HG02981 (cell line): ENCODE measurements around the gene MUL1.

Experiments used
- ATAC-seq: cut with Tn5 transposase; IDR thresholded peaks from one replicate; pipeline ENCODE4 v1.9.1; 2021; ENCODE audit warnings: mild to moderate bottlenecking, moderate library complexity; ENCODE audit not compliant: unreplicated experiment

MUL1 gene

DNA sequence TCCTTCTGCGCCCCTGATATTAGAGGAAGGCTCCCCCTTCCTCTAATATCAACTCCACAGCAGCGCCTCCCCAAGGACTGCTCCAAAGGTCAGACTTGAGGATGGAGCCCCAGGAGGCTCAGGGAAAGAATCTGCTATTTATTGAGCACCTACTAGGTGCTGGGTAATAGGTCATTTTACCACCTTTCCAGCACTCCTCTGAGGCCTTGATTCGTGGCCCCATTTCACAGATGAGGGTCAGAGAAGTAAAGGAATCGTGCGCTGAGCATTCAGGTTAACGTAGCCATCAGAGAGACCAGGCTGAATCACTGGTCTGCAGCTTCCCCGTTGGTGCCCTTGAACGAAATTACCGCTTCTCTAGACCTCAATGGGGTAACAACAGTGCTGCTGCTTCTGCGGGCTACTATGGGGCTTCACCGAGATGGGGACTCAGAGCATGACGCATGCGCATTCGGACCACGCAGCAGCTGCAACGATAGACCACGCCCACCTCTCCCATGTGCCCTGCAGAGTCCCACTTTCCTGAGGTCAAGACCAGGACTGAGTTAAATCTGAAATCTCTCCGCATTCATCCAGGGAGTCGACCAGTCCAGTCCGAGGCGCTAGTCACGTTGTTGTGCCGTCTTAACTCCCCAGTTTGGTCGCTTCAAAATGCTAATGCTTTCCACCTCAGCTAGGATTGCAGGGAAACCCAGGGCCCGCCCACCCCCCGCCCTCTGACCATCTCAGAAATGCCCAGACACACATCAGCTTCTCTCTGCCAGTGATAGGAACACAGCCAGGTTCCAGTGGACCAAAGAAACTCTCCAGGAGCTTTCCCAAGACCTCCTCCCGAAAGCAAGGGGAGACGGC lies 34.9 kb downstream of the MUL1 start:
- ATAC-seq: no peak

DNA sequence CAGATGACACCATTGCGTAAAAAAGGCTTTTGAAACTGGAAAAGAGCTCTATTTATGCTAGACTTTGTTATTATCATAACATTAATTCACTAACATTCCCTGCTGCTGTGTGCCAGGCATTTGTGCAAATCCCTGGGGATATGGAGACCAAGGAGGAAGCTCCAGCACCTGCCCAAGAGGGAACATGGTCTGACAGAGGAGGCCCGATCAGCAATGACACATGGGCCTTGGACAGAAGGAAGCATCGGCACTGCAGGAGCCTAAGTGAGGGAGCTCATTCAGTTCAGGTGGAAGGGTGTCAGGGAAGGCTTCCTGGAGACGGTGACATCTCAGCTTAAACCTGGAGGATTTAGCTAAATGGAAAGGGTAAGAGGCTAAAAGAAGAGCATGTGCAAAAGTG lies 35.8 kb downstream of the MUL1 start:
- ATAC-seq: no peak

DNA sequence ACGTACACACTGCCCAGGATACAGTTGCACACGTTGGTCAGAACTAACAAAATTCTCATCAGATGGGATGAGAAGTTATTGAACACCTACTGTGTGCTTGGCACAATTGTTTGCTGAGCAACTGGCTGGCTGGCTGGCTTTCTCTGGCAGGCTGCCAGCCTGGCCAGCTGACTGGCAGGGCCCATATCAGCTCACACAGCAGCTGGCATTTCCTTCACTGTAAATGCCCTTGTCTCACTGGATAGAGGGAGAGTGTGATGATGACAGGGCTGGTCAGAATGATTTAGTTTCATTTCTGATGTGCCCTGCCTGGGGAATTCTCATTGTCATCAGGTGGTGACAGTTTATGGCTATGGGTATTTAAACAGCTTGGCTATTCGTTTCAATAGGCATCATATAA lies 37.8 kb downstream of the MUL1 start:
- ATAC-seq: no peak

DNA sequence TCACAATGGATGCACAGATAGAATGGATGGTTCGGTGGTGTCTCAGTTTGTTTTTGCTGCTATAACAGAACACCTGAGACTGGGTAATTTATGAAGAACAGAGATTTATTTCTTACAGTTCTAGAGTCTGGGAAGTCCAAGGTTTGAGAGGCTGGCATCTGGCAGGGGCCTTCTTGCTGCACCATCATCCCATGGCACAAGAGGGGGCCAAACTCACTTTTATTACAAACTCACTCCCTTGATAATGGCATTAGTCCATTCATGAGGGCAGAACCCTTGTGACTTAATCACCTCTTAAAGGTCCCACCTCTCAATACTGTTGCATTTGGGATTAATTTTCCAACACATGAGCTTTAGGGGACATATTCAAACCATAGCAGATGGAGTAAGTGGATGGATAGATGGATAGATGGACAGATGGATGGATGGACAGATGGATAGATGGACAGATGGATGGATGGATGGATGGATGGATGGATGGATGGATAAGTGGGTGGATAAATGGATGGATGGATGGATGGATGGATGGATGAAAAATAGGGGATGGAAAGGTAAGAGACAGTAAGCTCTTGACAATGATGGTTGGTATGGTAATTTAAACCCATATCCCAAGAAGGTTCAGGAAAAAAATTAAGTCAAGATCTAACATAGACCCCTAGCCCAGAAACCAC lies 38.4 kb downstream of the MUL1 start:
- ATAC-seq: no peak

DNA sequence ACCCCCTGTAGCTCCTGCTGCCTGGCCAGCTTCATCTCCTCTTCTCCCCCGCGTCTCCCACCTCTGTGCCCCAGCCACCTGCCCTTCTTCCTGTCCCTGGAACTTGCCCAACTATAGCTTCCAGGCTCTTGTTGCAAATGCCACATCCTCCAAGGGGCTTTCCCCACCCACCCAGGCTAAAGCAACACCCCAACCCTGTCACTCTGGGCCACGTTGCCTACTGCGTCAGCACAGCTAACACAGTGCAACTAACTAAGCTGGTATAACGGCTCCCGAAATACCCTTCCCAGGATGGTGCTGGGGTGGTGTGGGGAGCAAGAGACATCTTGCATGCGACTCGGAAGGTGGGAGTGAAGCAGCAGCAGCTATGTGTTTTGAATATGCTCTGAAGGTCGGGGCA lies 41.7 kb downstream of the MUL1 start:
- ATAC-seq: no peak

DNA sequence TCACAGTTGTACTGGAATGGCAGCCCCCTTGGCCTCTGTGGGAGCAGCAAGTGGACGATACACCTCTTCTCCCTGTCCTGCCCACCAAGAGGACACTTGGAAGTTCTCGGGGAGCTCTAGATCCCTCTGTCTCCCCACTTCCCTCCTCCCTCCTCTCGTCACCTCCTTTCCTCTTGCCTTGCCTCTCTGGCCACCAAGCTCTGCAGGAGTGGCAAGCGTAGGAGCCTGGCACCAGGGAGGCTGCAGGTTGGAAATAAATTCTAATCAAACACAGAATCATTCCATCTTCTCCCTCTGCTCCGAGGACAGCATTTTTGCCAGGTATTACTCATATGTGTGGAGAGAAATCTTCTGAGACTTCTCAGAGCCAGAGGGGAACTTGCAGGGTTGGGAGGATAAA lies 42.8 kb downstream of the MUL1 start:
- no peak for ATAC-seq

DNA sequence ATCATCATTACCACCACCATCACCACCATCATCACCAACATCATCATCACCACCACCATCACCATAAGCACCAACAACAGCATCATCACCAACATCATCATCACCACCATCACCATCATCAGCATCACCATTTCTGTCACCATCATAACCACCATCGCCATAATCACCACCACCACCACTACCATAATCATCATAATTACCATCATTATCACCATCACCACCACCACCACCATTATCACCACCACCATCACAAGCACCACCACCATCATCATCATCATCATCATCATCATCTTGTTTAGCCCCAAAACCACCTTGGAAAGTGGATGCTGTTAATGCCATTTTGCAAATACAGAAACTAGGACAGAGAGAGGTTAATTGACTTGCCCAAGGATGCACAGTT lies 44.4 kb downstream of the MUL1 start:
- no peak for ATAC-seq

DNA sequence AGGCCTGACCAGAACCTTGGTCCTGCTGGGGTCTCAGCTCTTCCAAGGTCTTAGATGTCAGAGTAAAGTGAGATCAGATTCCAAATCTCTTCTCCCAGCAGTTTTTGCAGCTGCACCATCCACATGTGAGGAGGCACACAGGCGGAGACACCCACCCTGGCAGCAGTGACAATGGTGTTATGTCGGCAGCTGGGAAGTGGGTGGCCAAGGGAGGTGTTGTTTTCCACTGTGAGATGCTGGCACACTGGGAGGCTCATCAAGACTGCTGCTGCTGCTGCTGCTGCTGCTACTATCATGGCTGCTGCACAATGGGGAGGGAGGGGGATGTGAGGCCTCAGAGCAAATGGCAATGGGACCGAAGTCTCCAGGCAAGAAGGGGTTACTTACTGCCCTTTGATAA lies 45.6 kb downstream of the MUL1 start:
- ATAC-seq: no peak

DNA sequence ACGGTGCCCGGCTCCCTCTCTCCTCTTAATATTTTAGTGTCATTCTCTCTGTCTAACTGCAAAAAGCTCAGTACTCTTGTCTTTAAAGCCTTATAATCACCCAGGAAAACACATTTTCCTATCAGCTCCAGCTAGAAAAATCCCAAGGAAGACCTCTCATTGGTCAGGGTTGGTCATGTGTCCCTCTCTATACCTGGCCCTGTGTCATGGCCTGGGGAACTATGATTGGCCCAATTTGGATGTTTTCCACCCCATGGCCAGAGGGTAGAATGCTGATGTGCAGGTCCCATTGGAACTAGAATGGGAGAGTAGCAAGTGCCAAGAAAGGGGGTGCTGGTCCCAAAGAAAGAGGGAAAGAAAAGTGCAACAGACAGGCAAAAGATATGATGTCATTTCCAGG lies 49.2 kb downstream of the MUL1 start:
- no peak for ATAC-seq

DNA sequence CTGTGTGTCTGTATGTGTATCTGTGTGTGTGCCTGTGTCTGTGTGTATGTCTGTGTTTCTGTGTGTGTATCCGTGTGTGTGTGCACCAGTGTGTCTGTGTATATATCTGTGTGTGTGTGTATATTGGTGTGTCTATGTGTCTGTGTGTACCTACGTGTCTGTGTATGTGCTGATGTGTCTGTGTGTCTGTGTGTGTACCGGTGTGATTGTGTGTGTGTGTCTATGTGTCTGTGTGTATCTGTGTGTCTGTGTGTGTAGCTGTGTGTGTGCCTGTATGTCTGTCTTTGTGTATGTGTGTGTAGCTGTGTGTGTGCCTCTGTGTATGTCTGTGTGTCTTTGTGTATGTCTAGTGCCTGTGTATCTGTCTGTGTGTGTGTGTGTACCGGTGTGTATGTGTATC lies 53.9 kb downstream of the MUL1 start:
- ATAC-seq: no peak

DNA sequence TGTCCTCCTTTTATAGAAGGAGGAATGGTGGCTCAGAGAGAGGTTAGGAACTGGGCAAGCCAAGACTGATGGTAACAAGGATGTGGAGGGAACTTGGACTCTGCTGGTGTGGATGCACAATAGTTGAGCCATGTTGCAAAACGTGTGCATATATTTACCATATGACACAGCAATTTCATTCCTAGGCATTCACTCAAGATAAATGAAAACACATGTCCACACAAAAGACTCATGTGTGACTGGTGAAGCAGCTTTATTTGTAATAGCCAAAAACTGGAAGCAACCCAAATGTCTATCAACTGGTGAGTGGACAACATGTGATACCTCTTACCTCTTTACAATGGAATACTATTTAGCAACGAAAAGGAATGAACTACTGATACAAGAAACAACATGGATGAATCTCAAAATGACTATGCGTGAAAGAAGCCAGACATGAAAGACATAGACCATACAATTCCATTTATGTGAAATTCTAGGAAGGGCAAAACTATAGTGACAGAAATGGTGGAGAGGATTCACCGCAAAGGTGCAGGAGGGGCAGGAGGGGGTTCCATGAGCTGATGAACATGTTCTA lies 58.1 kb downstream of the MUL1 start:
- ATAC-seq: no peak
